ENCODE results near the gene MRS2.

DNA sequence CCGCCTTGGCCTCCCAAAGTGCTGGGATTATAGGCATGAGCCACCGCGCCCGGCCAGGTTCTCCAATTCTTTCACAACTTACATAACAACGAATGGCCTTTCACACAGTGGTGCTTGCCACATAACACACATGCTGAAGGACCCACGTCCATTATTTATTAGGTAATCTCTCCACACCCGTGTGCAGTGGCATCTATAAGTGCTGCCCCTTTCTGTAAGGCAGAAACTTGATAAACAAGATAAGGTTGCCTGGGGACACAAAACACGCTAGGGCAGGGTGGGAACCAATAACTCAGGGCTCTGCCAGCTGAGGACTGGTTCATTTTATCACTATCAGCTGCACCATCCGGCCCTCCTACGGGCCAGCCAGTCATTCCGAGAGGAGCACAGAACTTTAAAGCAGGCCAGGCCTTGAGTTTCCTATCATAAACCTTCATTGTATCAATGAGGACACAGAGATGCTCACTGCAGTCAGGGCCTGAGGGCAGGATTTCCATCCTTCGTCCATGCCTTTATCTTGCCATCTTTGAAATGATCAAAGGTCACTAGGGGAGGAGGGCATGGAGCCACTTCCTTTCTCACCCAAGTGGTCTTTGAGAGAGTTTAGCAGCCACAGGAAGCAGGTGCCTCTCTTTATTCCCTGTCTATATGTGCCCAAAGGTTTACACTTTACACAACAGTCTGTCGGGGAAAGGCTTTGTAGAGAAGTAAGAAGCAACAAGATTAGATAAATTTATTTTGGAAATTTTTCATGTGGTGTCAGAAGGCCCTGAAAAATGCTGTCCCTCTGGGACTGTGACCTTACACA is 49.0 kb downstream of the MRS2 start:
- TF ChIP-seq, protein P1, sequence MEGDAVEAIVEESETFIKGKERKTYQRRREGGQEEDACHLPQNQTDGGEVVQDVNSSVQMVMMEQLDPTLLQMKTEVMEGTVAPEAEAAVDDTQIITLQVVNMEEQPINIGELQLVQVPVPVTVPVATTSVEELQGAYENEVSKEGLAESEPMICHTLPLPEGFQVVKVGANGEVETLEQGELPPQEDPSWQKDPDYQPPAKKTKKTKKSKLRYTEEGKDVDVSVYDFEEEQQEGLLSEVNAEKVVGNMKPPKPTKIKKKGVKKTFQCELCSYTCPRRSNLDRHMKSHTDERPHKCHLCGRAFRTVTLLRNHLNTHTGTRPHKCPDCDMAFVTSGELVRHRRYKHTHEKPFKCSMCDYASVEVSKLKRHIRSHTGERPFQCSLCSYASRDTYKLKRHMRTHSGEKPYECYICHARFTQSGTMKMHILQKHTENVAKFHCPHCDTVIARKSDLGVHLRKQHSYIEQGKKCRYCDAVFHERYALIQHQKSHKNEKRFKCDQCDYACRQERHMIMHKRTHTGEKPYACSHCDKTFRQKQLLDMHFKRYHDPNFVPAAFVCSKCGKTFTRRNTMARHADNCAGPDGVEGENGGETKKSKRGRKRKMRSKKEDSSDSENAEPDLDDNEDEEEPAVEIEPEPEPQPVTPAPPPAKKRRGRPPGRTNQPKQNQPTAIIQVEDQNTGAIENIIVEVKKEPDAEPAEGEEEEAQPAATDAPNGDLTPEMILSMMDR (IDR thresholded peaks at IDR 0.05) = no peak
- no peak for TF ChIP-seq POLR2A (IDR thresholded peaks at IDR 0.05)
